HCT116 (cell line): Measurements from ENCODE around the gene EFCAB12.

Experiments used
- EGR1 ChIP-seq: IDR thresholded peaks from 2 replicates; pipeline ENCODE4 v1.6.1; 2012; ENCODE audit warnings: low read depth
- EZH2phosphoT487 ChIP-seq: fragments of 200-600 bp; IDR thresholded peaks from 2 replicates; pipeline ENCODE4 v1.6.1; 2018; ENCODE audit warnings: antibody characterized with exemption, borderline replicate concordance
- POLR2A ChIP-seq: IDR thresholded peaks from 2 replicates; pipeline ENCODE4 v1.7.0; 2011; ENCODE audit warnings: borderline replicate concordance; ENCODE audit not compliant: insufficient read depth, insufficient read length; ENCODE audit errors: extremely low read depth
- POLR2AphosphoS5 ChIP-seq: IDR thresholded peaks from 2 replicates; pipeline ENCODE4 v1.6.1; 2011; ENCODE audit warnings: mild to moderate bottlenecking, low read depth, low read length, moderate library complexity
- RAD21 ChIP-seq: IDR thresholded peaks from 2 replicates; pipeline ENCODE4 v1.6.1; 2012; ENCODE audit warnings: low read depth, mild to moderate bottlenecking
- SIN3A ChIP-seq: IDR thresholded peaks from 2 replicates; pipeline ENCODE4 v1.6.1; 2012; ENCODE audit warnings: low read depth
- SP1 ChIP-seq: IDR thresholded peaks from 2 replicates; pipeline ENCODE4 v1.6.1; 2012; ENCODE audit warnings: low read depth
- TCF7L2 ChIP-seq: IDR thresholded peaks from 2 replicates; pipeline ENCODE4 v1.7.0; 2011; ENCODE audit warnings: borderline replicate concordance, inconsistent platforms; ENCODE audit not compliant: insufficient read depth, insufficient read length; ENCODE audit errors: extremely low read depth
- YY1 ChIP-seq: IDR thresholded peaks from 2 replicates; pipeline ENCODE4 v1.6.1; 2011; ENCODE audit warnings: low read length, low read depth, moderate library complexity, mild to moderate bottlenecking; ENCODE audit not compliant: insufficient replicate concordance; ENCODE audit errors: extremely low read depth
- ZNF274 ChIP-seq: fragments of 200-500 bp; sonication (Bioruptor generic); IDR thresholded peaks from 2 replicates; pipeline ENCODE4 v1.6.1; 2014; ENCODE audit warnings: mild to moderate bottlenecking, low read depth, low read length, inconsistent platforms
- TF ChIP-seq, protein P1 (sequence below), 3 experiments: fragments of 200-600 bp in 1 of 3; sonication (generic) in 1 of 3; IDR thresholded peaks in 2 of 3; conservative IDR thresholded peaks in 1 of 3; 2 replicates each; pipeline ENCODE4 v1.5.1; 2012 to 2017; ENCODE audit warnings: low read depth in 2 of 3, low read length in 2 of 3, antibody characterized with exemption in 1 of 3, borderline replicate concordance in 1 of 3, control low read depth in 1 of 3, mild to moderate bottlenecking in 1 of 3, mixed read lengths in 1 of 3, mixed run types in 1 of 3, moderate library complexity in 1 of 3; ENCODE audit not compliant: insufficient read depth in 1 of 3
- TF ChIP-seq, protein P2 (sequence below): IDR thresholded peaks from 2 replicates; pipeline ENCODE4 v1.6.1; 2012; ENCODE audit warnings: low read depth
- TF ChIP-seq, protein P3 (sequence below): IDR thresholded peaks from 2 replicates; pipeline ENCODE4 v1.6.1; 2012
- TF ChIP-seq, protein P4 (sequence below): IDR thresholded peaks from 2 replicates; pipeline ENCODE4 v1.6.1; 2012

DNA sequence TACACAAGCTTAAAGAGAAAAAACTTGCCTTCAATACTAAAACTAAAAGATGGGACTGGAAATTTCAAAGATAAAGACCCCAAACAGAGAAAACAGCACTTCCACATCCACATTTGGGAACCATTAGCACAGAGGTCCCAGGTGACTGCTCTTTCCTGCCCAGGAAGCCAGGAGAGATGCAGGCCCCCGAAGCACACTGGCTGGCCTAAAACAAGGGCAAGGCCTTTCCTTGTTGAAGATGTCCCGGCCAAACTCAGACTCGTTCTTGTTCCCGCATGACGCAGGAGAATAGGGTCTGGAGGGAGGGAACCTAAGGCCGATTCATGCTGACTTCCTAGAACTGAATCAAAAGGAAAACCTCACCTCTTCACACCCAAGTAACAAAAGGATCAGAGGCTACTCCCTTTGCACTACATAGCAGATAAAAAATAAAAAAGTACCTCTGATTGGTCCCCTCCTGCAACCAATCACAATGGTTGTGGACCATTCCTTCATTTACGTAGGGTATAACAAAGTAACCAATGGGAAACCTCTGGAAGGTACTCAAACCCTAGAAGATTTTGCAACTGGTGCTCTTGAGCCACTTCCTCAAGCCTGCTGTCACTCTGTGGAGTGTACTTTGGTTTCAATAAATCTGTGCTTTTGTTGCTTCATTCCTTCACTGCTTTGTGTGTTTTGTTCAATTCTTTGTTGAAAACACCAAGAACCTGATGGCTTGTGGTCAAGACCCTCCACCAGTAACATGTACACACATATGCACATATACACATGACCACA lies 48.7 kb downstream of the EFCAB12 start:
- no peak for TF ChIP-seq ZNF274
- TF ChIP-seq, protein P1, sequence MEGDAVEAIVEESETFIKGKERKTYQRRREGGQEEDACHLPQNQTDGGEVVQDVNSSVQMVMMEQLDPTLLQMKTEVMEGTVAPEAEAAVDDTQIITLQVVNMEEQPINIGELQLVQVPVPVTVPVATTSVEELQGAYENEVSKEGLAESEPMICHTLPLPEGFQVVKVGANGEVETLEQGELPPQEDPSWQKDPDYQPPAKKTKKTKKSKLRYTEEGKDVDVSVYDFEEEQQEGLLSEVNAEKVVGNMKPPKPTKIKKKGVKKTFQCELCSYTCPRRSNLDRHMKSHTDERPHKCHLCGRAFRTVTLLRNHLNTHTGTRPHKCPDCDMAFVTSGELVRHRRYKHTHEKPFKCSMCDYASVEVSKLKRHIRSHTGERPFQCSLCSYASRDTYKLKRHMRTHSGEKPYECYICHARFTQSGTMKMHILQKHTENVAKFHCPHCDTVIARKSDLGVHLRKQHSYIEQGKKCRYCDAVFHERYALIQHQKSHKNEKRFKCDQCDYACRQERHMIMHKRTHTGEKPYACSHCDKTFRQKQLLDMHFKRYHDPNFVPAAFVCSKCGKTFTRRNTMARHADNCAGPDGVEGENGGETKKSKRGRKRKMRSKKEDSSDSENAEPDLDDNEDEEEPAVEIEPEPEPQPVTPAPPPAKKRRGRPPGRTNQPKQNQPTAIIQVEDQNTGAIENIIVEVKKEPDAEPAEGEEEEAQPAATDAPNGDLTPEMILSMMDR (IDR thresholded peaks at IDR 0.05 in 2 of 3, conservative IDR thresholded peaks at IDR 0.05 in 1 of 3; ENCODE audit: borderline replicate concordance in 1 of 3, insufficient read depth in 1 of 3, low read depth in 2 of 3, low read length in 2 of 3): no peak
- TF ChIP-seq EGR1: no peak
- TF ChIP-seq SP1: no peak
- no peak for TF ChIP-seq POLR2AphosphoS5
- TF ChIP-seq, protein P2, sequence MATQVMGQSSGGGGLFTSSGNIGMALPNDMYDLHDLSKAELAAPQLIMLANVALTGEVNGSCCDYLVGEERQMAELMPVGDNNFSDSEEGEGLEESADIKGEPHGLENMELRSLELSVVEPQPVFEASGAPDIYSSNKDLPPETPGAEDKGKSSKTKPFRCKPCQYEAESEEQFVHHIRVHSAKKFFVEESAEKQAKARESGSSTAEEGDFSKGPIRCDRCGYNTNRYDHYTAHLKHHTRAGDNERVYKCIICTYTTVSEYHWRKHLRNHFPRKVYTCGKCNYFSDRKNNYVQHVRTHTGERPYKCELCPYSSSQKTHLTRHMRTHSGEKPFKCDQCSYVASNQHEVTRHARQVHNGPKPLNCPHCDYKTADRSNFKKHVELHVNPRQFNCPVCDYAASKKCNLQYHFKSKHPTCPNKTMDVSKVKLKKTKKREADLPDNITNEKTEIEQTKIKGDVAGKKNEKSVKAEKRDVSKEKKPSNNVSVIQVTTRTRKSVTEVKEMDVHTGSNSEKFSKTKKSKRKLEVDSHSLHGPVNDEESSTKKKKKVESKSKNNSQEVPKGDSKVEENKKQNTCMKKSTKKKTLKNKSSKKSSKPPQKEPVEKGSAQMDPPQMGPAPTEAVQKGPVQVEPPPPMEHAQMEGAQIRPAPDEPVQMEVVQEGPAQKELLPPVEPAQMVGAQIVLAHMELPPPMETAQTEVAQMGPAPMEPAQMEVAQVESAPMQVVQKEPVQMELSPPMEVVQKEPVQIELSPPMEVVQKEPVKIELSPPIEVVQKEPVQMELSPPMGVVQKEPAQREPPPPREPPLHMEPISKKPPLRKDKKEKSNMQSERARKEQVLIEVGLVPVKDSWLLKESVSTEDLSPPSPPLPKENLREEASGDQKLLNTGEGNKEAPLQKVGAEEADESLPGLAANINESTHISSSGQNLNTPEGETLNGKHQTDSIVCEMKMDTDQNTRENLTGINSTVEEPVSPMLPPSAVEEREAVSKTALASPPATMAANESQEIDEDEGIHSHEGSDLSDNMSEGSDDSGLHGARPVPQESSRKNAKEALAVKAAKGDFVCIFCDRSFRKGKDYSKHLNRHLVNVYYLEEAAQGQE: no peak
- no peak for TF ChIP-seq TCF7L2
- TF ChIP-seq, protein P3, sequence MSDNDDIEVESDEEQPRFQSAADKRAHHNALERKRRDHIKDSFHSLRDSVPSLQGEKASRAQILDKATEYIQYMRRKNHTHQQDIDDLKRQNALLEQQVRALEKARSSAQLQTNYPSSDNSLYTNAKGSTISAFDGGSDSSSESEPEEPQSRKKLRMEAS: no peak
- no peak for TF ChIP-seq EZH2phosphoT487
- TF ChIP-seq RAD21: no peak
- no peak for TF ChIP-seq SIN3A
- TF ChIP-seq POLR2A: no peak
- TF ChIP-seq, protein P4, sequence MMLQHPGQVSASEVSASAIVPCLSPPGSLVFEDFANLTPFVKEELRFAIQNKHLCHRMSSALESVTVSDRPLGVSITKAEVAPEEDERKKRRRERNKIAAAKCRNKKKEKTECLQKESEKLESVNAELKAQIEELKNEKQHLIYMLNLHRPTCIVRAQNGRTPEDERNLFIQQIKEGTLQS: no peak
- no peak for TF ChIP-seq YY1
